Upper lobe of right lung (tissue), 1 donor: ENCODE results near the gene TIGAR. TPM values are rescaled to one million over a fixed set of nuclear protein-coding genes. Genes with fewer than 3 reads are reported as not detected.

Source experiments
- ATAC-seq: fragments of 200-7000 bp; cut with Tn5 transposase; one replicate; pipeline ENCODE4 v1.9.1; 2020; ENCODE audit warnings: mild to moderate bottlenecking, moderate library complexity
- DNase-seq: peaks from one replicate; pipeline ENCODE4 v3.0.0-alpha.2; 2020
- H3K27ac ChIP-seq: fragments of 200-600 bp; one replicate; pipeline ENCODE4 v1.8.0; 2022
- H3K27me3 ChIP-seq: fragments of 200-600 bp; one replicate; pipeline ENCODE4 v1.8.0; 2022; ENCODE audit warnings: mild to moderate bottlenecking
- H3K36me3 ChIP-seq: fragments of 200-600 bp; one replicate; pipeline ENCODE4 v1.8.0; 2022
- H3K4me1 ChIP-seq: fragments of 200-600 bp; one replicate; pipeline ENCODE4 v1.8.0; 2022
- H3K4me3 ChIP-seq: fragments of 200-600 bp; one replicate; pipeline ENCODE4 v1.8.0; 2022; ENCODE audit warnings: mild to moderate bottlenecking
- H3K9me3 ChIP-seq: fragments of 200-600 bp; one replicate; pipeline ENCODE4 v1.8.0; 2022
- intact Hi-C: fragments of 100-400 bp; cut with DNase I; formaldehyde crosslinking; loops from one replicate; pipeline ENCODE4 v1.11.0; 2022
- total RNA-seq: library from RNA; stranded (reverse); fragmentation: NEBNext Ultra II Directional; extraction: Animal tissue kit (Norgen Biotek cat#: 25700); gene quantifications from one replicate; pipeline ENCODE4 v1.2.1, GENCODE V29; 2021
- TF ChIP-seq, protein P1 (sequence below): fragments of 200-600 bp; IDR thresholded peaks from one replicate; pipeline ENCODE4 v1.8.0; 2022; ENCODE audit warnings: antibody characterized with exemption
- donor health status: DM: no; HTN: yes; CAD: no; lungs with severe emphysema.

TIGAR gene
- total RNA-seq, 1 donor from 2014 or later: 20.0 TPM

- peaks cover 10% of the 10 kb centered on the region for H3K27me3 ChIP-seq
- no peaks in the 10 kb centered on the region for H3K36me3 ChIP-seq
- DNase-seq: no peak
- H3K4me3 ChIP-seq: no peak overlapping the region
- intact Hi-C loops: no loop called here
- H3K9me3 ChIP-seq: no peaks in the 10 kb centered on the region
- H3K4me1 ChIP-seq: no peaks in the 10 kb centered on the region
- TF ChIP-seq, protein P1, sequence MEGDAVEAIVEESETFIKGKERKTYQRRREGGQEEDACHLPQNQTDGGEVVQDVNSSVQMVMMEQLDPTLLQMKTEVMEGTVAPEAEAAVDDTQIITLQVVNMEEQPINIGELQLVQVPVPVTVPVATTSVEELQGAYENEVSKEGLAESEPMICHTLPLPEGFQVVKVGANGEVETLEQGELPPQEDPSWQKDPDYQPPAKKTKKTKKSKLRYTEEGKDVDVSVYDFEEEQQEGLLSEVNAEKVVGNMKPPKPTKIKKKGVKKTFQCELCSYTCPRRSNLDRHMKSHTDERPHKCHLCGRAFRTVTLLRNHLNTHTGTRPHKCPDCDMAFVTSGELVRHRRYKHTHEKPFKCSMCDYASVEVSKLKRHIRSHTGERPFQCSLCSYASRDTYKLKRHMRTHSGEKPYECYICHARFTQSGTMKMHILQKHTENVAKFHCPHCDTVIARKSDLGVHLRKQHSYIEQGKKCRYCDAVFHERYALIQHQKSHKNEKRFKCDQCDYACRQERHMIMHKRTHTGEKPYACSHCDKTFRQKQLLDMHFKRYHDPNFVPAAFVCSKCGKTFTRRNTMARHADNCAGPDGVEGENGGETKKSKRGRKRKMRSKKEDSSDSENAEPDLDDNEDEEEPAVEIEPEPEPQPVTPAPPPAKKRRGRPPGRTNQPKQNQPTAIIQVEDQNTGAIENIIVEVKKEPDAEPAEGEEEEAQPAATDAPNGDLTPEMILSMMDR: no peak
- H3K27ac ChIP-seq: no peak overlapping the region
- no peak for ATAC-seq
Measured at GRCh38 chr12:4378772-4379171, 57.8 kb downstream of the TIGAR start.

DNA sequence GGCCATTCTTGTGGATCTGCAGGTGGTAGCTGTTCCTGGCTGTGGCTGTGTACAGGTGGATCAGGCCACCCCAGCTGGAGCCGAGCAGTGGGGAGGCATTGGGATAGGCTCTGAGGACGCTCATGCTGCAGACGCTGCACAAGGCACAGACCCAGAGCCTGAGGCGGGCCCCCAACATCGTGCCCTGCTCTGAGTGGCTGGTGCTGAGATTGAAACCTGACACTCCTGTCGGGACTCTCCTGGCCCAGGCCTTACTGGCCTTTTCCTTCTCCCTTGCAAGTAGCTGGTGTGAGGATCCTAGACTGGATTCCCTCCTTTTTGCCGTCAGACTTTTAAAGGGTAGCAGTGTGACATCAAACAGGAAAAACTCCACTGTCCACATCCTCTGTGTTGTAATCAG, 58.4 kb downstream of the TIGAR start, which contains the start of gene FGF23:
Gene FGF23, minus strand, starts transcription at position 308 of the 400 bp plus-strand sequence. Its CDS starts 130 bp downstream, at position 178.
- H3K4me3 ChIP-seq: no peak within 1 kb of the TSS
- no peak for DNase-seq
- TF ChIP-seq, protein P1: no peak
- ATAC-seq: peak; percentile 50
- no peaks in the 10 kb centered on the region for H3K36me3 ChIP-seq
- H3K4me1 ChIP-seq: no peaks in the 10 kb centered on the region
- no peak within 1 kb of the TSS for H3K27ac ChIP-seq
- intact Hi-C loops: no loop called here
- peaks cover 10% of the 10 kb centered on the region for H3K27me3 ChIP-seq
- H3K9me3 ChIP-seq: no peaks in the 10 kb centered on the region

- TF ChIP-seq, protein P1: no peak
- DNase-seq: no peak
- Histone ChIP-seq H3K27ac (no peak overlapping the region), H3K36me3 (no peaks in the 10 kb centered on the region), H3K4me3 (no peak overlapping the region), H3K4me1 (no peaks in the 10 kb centered on the region), H3K27me3 (peaks cover 10% of the 10 kb centered on the region), H3K9me3 (no peaks in the 10 kb centered on the region)
- no peak for ATAC-seq
- intact Hi-C loops: no loop called here
Measured at GRCh38 chr12:4380332-4380731, 59.3 kb downstream of the TIGAR start.

DNA sequence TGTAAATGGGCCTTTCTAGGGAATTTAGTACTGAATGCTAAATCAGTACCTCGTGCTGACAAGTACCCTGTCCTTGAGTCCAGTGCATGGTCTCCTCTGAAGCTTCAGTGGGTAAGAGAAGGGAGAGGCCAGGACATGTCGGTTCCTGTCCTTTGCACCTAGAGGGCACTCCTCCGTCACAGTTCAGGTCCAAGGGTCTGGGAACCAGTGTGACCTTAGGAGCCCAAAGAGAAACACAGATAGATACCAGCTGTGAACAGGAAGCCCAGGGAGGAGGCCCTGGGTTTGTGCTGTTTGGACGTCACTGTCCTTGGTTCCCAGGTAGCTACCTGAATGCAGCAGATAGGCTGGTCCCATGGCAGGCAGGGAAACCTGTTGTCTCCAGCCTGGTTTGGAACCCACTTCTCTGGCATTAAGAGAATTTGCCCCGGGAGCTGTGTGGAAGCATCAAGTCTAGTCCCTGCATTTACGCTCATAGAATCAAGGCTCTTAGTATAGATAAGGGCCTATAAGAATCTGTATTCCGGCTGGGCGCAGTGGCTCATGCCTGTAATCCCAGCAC, 62.4 kb downstream of the TIGAR start:
- intact Hi-C loops: no loop called here
- Histone ChIP-seq H3K4me3 (no peak overlapping the region), H3K27ac (no peak overlapping the region), H3K4me1 (no peaks in the 10 kb centered on the region), H3K27me3 (peaks cover 10% of the 10 kb centered on the region), H3K9me3 (no peaks in the 10 kb centered on the region), H3K36me3 (no peaks in the 10 kb centered on the region)
- no peak for DNase-seq
- peak; percentile 19 for ATAC-seq
- TF ChIP-seq, protein P1: no peak

- ATAC-seq: no peak
- no peak for DNase-seq
Measured at GRCh38 chr12:4386801-4387200, 65.8 kb downstream of the TIGAR start.

More at GRCh38 chr12:4386801-4387200, 65.8 kb downstream of the TIGAR start:
- Histone ChIP-seq H3K9me3 (no peaks in the 10 kb centered on the region), H3K27ac (no peak overlapping the region), H3K4me3 (no peak overlapping the region), H3K4me1 (no peaks in the 10 kb centered on the region), H3K27me3 (no peaks in the 10 kb centered on the region), H3K36me3 (no peaks in the 10 kb centered on the region)
- TF ChIP-seq, protein P1: no peak
- intact Hi-C loops: no loop called here
